ENCODE results near the gene SLC37A3.

GRCh38 chr7:140369294-140369693 lies 29.0 kb downstream of the SLC37A3 start:
- TF ChIP-seq ZNF274 (IDR thresholded peaks at IDR 0.05; ENCODE audit: low read depth, low read length), result no peak
- TF ChIP-seq SUZ12 (IDR thresholded peaks at IDR 0.05; ENCODE audit: extremely low read depth, insufficient read depth, insufficient read length), result no peak
- no peak for TF ChIP-seq YY1 (IDR thresholded peaks at IDR 0.05; ENCODE audit: insufficient read depth, insufficient read length)
